Effector memory CD4-positive, alpha-beta T cell (primary cell): Measurements from ENCODE around the gene ACAP3.

Experiments
- DNase-seq, 3 donors: peaks; one replicate each; pipeline ENCODE4 v3.0.0-alpha.2; 2020
- H3K27ac ChIP-seq: 2 replicates; pipeline ENCODE4 v1.7.0; 2013; ENCODE audit warnings: mild to moderate bottlenecking, low read length, moderate library complexity; ENCODE audit not compliant: insufficient read depth, poor library complexity, severe bottlenecking
- H3K27me3 ChIP-seq: replicated peaks from 2 replicates; pipeline ENCODE4 v1.7.0; 2013; ENCODE audit warnings: mild to moderate bottlenecking, low read length; ENCODE audit not compliant: insufficient read depth, control insufficient read depth, poor library complexity, severe bottlenecking
- H3K36me3 ChIP-seq: 2 replicates; pipeline ENCODE4 v1.7.0; 2013; ENCODE audit warnings: mild to moderate bottlenecking, low read length, moderate library complexity; ENCODE audit not compliant: control insufficient read depth, insufficient read depth
- H3K4me1 ChIP-seq: 2 replicates; pipeline ENCODE4 v1.7.0; 2013; ENCODE audit warnings: low read length, mild to moderate bottlenecking; ENCODE audit not compliant: control insufficient read depth, insufficient read depth, poor library complexity, severe bottlenecking
- H3K4me3 ChIP-seq: 2 replicates; pipeline ENCODE4 v1.7.0; 2013; ENCODE audit warnings: low read length, low read depth, mild to moderate bottlenecking; ENCODE audit not compliant: insufficient read depth, poor library complexity, severe bottlenecking
- H3K9me3 ChIP-seq: 2 replicates; pipeline ENCODE4 v1.7.0; 2013; ENCODE audit warnings: mild to moderate bottlenecking, low read length, moderate library complexity; ENCODE audit not compliant: control insufficient read depth

Gene ACAP3

GRCh38 chr1:1292851-1293250, 14.9 kb downstream of the ACAP3 start:
- Histone ChIP-seq H3K36me3 (no peaks in the 10 kb centered on the region), H3K4me1 (no peaks in the 10 kb centered on the region), H3K27ac (no peak overlapping the region), H3K9me3 (no peaks in the 10 kb centered on the region), H3K4me3 (no peak overlapping the region), H3K27me3 (no peaks in the 10 kb centered on the region)
- no peak for DNase-seq

GRCh38 chr1:1292442-1292779, 15.3 kb downstream of the ACAP3 start:
- no peaks in the 10 kb centered on the region for H3K9me3 ChIP-seq
- H3K4me3 ChIP-seq, result no peak overlapping the region
- H3K27ac ChIP-seq, result no peak overlapping the region
- DNase-seq, result no peak
- H3K36me3 ChIP-seq, result no peaks in the 10 kb centered on the region
- H3K4me1 ChIP-seq, result no peaks in the 10 kb centered on the region
- H3K27me3 ChIP-seq, result no peaks in the 10 kb centered on the region

- DNase-seq, result peak; percentile 24 to 48 (median 36)
These were observed 15.9 kb downstream of the ACAP3 start for GRCh38 chr1:1291548-1292441.

GRCh38 chr1:1291023-1291528, 16.7 kb downstream of the ACAP3 start:
- DNase-seq, result no peak
- no peaks in the 10 kb centered on the region for H3K36me3 ChIP-seq
- no peak overlapping the region for H3K27ac ChIP-seq
- no peaks in the 10 kb centered on the region for H3K4me1 ChIP-seq
- no peaks in the 10 kb centered on the region for H3K9me3 ChIP-seq
- no peak overlapping the region for H3K4me3 ChIP-seq
- H3K27me3 ChIP-seq, result no peaks in the 10 kb centered on the region

More at GRCh38 chr1:1291548-1292441, 15.9 kb downstream of the ACAP3 start:
- no peak overlapping the region for H3K4me3 ChIP-seq
- no peak overlapping the region for H3K27ac ChIP-seq
- no peaks in the 10 kb centered on the region for H3K36me3 ChIP-seq
- H3K4me1 ChIP-seq, result no peaks in the 10 kb centered on the region
- no peaks in the 10 kb centered on the region for H3K9me3 ChIP-seq
- no peaks in the 10 kb centered on the region for H3K27me3 ChIP-seq

GRCh38 chr1:1290238-1290731, 17.4 kb downstream of the ACAP3 start:
- Histone ChIP-seq H3K4me3 (no peak overlapping the region), H3K9me3 (no peaks in the 10 kb centered on the region), H3K36me3 (no peaks in the 10 kb centered on the region), H3K27ac (no peak overlapping the region), H3K27me3 (no peaks in the 10 kb centered on the region), H3K4me1 (no peaks in the 10 kb centered on the region)
- DNase-seq, result peak in 2 of 3 donors; percentile 23 to 52

- no peak for DNase-seq
These were observed 20.2 kb downstream of the ACAP3 start for GRCh38 chr1:1287288-1288110.

GRCh38 chr1:1286313-1287261, 21.1 kb downstream of the ACAP3 start:
- no peak for DNase-seq
- Histone ChIP-seq H3K4me1 (no peaks in the 10 kb centered on the region), H3K36me3 (no peaks in the 10 kb centered on the region), H3K27ac (no peak overlapping the region), H3K9me3 (no peaks in the 10 kb centered on the region), H3K4me3 (no peak overlapping the region), H3K27me3 (no peaks in the 10 kb centered on the region)

More at GRCh38 chr1:1287288-1288110, 20.2 kb downstream of the ACAP3 start:
- Histone ChIP-seq H3K4me3 (no peak overlapping the region), H3K4me1 (no peaks in the 10 kb centered on the region), H3K36me3 (no peaks in the 10 kb centered on the region), H3K9me3 (no peaks in the 10 kb centered on the region), H3K27ac (no peak overlapping the region), H3K27me3 (no peaks in the 10 kb centered on the region)

GRCh38 chr1:1285611-1286311, 22.0 kb downstream of the ACAP3 start:
- Histone ChIP-seq H3K4me1 (no peaks in the 10 kb centered on the region), H3K27ac (no peak overlapping the region), H3K36me3 (no peaks in the 10 kb centered on the region), H3K27me3 (no peaks in the 10 kb centered on the region), H3K4me3 (no peak overlapping the region), H3K9me3 (no peaks in the 10 kb centered on the region)
- no peak for DNase-seq

- Histone ChIP-seq H3K9me3 (no peaks in the 10 kb centered on the region), H3K4me1 (no peaks in the 10 kb centered on the region), H3K36me3 (no peaks in the 10 kb centered on the region), H3K4me3 (no peak overlapping the region), H3K27ac (no peak overlapping the region), H3K27me3 (no peaks in the 10 kb centered on the region)
- DNase-seq, result no peak
These were observed 22.6 kb downstream of the ACAP3 start for GRCh38 chr1:1285102-1285571.
